NCI-H146 treated with DMSO at 0.1 percent for 48 hours (cell line): ENCODE data around the gene FAM229A.
A peak's percentile ranks its signal among the peaks of the same experiment; 100 is the strongest.
"Not testable (repeated sequence)": the region's sequence is repeated elsewhere in the genome, so short reads cannot be mapped to it uniquely, and the experiment has no call there.

Experiments used
- DNase-seq: peaks from one replicate; lab custom pipeline; 2025; ENCODE audit not compliant: unreplicated experiment; lab: John Stamatoyannopoulos, UW

The FAM229A gene, protein sequence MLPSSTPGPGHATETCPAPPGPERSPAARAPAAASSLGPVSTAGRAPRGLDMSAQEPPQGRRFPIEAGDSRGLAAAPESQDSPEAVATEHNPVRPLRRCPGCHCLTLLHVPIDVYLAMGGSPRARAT

DNA sequence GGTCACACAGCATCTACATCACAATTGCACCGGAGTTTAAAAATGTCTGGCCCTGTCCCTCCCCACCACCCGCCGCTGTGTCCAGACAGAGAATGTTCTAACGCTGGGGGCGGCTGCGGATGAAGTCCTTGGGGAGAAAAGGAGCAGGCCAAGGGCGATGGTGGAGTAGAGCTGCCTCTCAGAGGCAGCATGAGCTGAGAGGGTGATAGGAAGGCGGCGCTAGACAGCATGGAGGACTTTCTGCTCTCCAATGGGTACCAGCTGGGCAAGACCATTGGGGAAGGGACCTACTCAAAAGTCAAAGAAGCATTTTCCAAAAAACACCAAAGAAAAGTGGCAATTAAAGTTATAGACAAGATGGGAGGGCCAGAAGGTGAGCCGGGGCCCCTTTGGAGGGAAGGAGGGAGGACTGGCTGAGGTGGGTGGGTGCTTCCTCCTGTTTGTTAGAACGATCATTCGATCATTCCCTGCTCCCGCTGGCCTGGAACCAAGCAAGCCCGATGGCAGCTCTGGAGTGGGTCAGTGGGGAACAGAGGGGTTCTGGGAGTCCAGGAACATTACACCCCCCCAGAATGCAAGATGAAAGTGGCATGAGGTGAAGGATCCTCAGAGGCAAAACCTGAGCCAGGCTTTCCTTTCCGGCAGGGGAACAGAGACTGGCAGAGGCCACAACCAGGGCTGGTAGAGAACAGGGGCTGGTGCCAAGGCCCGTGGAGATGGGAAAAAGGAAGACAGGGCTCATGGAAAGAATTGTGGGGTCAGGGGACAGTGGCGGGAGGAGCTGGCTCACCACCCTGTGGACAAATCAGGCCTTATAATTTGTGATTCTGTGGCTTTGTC lies at the start of gene FAM229A, which contains the start of gene TSSK3:
TSS of gene FAM229A (minus strand) at position 12 of the 840 bp plus-strand sequence. CDS start 394 bp downstream, outside the sequence.
TSS of gene TSSK3 (plus strand) at position 66 of the 840 bp plus-strand sequence. CDS start at position 229, 163 bp downstream.
- DNase-seq = no peak

DNA sequence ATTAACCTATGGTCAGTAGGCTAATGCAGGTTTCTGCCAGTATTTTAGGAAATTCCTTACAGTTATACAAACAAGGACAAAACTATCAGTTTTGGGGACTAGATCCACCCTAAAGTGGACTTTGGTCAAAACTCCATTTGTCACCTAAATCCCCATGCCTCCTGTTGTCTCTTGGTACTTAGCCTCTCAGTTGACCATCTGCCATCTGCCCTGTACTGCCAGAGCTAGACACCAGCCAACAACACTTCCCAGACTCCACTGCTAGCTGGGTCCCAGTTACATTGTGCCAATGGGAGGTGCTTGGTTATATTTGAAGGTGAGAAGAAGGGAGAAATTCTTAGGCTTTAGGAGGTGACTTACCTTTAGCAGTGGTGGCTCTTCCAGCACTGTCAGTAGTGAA lies 49.0 kb upstream of the FAM229A start:
- no peak for DNase-seq

DNA sequence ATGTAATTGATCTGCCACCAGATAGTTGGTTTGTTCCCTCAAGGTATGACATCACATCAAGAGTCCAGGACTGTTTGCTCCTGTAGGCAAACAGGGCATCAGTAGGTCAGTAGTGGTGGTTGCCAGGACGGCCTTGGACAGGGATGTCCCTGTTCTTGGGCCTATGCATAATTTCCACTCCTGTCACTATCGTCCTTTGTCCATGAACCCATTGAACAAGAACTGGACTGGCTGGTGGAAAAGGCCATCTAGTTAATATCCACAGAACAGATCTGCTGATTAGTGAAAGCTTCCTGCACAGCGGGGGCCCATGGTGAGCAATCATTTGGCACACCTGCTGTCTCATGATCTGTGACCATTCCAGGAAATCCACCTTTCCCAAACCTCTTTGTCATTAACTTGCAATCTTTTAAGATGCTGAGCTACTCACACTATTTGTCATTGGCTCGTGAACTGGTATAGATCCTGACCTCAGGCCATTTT lies 44.4 kb upstream of the FAM229A start:
- peak; percentile 57 for DNase-seq

DNA sequence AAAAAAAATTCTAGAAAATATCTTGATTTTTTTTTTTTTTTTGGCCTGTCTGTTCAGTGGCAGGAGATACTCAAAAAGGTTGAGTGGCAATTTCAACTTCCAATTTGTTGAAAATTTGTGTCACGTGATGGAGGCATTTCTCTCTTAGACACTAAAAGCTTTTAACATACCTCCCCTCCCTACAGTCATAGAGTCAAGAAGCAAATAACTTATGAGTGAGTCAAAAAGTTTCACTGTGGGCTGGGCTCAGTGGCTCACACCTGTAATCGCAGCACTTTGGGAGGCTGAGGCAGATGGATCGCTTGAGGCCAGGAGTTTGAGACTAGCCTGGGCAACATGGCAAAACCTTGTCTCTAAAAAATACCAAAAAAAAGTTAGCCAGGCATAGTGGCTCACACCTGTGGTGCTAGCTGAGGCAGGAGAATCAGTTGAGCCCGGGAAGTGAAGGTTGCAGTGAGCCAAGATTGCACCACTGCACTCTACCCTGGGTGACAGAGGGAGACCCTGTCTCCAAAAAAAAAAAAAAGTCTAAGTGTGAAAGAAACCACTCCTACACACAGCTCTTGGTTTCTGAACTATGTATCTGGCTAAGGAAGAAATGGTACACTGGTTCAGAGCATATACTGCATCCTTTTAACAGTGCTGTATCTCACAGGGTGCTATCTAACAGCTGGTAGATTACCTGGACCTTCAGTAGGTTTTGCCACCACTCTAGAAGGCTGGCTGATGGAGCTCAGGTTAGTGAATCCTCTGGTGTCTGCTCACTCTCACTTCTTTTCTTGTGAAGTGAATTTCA lies 43.6 kb upstream of the FAM229A start:
- no peak for DNase-seq

DNA sequence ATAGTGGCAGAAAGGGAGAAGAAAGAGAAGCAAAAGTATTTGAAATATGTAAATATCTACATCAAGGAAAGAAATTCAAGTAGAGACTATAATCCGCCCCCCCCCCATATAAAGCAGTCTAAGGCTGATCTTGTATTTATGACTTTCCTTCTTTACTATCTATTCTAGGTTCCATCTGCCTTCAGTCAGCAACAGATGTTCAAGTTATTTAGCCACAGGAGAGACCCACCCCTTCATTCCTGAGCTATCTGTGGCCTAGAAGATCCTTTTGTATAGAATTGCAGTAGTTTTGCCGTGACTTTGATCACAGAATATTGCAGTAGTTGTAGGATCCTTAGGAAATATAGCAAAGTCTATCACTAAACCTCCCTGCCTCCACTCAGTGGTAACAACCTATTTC lies 42.7 kb upstream of the FAM229A start:
- no peak for DNase-seq

DNA sequence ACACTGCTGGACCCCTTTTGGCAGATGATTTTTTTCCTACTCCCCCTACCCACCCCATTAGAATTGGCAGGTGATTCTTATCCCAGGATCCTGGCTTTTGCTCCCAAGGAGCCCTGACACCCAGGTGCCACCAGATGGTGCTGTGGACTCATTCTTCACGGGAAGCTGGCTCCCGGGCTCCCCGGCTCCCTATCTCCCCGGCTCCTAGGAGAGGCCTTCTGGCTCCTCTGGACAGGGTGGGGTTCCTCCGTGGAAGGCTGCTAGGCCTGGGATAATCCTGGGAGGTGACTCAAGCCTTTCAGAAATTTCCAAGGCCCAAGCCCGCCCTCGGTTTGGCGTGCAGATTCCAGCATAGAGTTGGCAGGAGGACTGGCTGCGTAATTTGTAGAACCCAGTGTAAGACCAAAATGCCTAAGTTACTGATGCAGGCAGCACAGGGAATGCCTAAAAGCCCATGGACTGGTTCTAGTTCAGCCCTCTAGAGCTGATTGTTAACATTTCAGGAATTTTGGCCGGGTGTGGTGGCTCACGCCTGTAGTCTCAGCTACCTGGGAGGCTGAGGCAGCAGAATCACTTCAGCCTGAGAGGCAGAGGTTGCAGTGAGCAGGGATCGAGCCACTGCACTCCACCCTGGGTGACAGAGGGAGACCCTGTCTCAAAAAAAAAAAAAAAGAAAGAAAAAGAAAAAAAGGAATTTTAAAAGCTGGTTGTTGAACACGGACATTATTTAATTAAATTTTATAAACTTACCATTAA lies 38.8 kb upstream of the FAM229A start:
- DNase-seq = peak; percentile 18

DNA sequence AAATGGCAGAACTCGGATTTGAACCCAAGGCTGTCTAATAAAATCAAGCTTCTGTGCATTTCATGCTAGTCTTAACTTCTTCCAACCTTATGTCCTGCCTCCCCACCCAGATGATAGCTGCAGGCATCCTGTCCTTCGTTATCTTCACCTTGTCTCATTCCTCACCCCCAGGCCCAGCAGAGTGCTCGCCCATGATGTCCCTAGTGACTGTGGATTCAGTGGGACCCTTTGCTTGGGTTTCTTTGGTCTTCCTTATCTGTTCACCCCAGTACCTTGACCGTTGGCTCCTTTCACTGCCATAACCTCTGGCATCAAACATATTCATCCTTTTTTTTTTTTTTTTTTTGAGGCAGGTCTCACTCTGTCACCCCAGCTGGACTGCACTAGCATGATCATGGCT lies 37.6 kb upstream of the FAM229A start:
- DNase-seq = no peak

DNA sequence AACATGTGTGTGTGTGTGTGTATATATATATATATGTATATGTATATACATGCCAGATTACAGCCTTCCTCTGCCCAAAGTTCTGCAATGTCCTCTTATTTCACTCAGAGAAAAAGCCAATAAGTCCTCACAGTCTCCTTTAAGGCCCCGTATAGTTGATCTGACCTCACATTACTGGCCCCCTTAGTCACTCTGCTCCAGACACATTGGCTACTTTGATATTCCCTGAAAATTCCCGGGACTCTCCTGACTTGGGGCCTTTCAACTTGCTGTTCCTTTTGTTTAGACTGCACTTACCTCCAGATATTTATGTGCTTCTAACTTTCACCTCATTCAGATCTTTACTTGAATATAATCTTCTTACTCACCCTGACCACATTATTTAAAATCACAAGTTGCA lies 36.1 kb upstream of the FAM229A start:
- no peak for DNase-seq

DNA sequence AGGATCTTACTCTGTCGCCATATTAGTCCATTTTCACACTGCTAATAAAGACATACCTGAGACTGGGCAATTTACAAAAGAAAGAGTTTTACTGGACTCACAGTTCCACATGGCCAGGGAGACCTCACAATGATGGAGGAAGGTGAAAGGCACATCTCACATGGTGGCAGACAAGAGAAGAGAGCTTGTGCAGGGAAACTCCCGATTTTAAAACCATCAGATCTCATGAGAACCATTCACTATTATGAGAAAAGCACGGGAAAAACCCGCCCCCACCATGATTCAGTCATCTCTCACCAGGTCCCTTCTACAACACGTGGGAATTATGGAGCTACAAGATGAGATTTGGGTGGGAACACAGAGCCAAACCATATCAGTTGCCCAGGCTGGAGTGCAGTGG lies 34.2 kb upstream of the FAM229A start:
- not testable (repeated sequence) for DNase-seq

DNA sequence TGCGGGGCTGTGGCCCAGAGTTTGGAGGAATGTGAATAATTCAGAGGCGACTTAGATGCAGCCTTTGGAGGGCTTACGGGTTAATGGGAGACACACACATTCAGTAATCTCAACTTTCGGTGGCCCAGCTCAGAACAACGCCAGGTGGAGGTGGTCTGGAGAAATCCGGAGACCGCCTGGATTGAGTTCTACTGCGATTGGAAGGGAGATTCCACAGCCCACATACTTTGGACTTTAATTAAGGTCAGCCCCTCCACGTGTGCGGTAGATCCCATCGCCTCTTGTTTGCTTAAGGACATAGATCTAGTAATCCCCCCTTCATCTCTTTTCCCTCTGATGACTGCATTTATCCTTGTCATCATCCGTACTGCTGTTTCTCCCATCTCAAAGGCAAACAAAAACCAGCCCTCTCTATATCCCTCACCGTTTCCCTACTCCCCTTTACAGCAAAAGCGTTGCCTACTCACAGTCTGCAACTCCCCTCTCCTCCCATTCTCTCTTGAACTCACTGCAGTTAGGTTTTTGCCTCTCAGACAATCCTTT lies 32.7 kb upstream of the FAM229A start:
- DNase-seq = peak; percentile 41

DNA sequence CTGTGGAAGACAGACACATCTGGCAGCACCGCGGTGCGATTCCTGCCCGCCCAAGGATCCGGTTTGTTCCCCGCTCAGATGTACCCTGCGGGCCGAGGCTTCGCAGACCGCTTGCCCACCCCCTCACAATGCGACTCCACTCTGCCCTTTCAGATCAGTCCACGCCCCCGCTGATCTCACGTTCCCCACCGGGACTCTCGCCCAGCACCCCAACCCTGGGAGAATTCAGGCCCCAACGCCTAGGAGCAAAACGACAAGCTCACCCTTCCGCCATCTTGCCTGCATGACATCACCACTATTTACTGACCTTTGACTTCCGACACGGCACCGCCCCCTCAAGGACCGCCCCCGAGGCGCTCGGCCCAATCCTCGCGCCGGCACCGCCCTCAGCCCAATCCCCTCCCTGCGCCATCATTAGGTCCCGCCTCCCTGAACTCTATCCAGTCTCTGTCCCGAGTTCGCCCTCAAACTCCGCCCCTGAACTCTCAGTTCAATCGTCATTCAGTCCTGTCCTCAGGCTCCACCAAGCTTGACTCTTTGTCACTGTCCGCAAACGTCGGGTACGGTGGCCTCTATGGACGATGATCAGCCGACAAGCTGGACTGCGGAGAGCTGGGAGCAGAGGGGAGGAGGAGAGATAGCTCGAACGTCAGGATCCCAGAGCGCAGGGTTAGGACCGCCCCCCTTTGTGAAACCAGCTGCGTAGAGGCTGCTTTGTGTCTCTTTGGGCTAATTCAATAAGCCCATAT lies 32.0 kb upstream of the FAM229A start, which contains the start of gene BSDC1:
TSS of gene BSDC1 (minus strand) at position 301 of the 749 bp plus-strand sequence. CDS start at position 274, 27 bp downstream.
- peak; percentile 96 for DNase-seq

DNA sequence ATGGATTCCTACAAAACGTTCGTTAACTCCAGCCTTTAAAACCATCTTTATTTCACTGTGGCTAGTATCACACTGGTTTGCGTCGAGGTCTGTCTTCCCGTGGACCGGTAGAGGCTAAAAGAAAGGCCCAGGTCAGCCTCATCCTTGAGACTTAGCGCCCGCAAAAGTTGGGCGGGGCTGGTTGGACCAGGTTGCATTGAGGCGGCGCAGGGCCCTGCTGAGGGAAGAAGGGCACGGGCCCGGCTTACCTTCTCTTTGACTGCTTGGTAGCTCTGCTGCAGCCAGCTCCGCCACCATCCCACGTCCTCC lies 31.5 kb upstream of the FAM229A start:
- DNase-seq = no peak

DNA sequence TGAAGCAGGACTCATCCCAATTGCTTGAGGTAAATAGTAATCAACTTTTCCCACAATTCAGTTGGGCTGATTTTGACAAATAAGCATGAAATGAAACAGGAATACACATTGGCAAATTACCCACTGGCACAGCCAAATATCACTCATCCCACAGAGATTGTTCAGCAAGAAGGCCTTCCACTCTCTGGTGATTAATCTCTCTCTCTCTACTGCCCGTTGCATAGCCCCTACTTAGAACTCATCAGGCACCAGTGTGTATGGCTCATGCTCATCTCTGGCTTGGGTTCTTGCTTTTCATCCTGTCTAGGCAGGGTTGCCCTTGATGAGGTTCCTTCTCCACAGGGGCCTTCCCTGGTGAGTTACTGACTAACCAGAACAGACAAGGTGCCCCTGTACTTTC lies 30.9 kb upstream of the FAM229A start:
- DNase-seq = no peak

DNA sequence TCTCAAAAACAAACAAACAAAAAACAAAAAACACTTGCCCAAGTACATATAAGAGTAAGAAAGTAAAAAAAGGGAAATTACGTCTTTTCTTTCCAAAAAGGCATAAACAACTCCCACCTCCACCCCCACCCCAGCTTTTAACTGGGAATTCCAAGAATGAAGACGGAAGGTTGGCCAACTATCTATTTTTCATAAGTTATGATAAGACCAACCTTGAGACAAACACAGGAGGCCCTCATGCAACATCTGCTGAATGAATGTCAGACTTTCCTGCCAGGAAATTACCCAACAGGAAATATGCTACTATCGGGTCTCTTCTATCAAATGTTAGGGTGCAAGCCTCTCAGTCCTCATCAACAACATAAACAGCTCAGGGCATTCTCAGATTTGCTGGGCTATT lies 30.0 kb upstream of the FAM229A start:
- no peak for DNase-seq

DNA sequence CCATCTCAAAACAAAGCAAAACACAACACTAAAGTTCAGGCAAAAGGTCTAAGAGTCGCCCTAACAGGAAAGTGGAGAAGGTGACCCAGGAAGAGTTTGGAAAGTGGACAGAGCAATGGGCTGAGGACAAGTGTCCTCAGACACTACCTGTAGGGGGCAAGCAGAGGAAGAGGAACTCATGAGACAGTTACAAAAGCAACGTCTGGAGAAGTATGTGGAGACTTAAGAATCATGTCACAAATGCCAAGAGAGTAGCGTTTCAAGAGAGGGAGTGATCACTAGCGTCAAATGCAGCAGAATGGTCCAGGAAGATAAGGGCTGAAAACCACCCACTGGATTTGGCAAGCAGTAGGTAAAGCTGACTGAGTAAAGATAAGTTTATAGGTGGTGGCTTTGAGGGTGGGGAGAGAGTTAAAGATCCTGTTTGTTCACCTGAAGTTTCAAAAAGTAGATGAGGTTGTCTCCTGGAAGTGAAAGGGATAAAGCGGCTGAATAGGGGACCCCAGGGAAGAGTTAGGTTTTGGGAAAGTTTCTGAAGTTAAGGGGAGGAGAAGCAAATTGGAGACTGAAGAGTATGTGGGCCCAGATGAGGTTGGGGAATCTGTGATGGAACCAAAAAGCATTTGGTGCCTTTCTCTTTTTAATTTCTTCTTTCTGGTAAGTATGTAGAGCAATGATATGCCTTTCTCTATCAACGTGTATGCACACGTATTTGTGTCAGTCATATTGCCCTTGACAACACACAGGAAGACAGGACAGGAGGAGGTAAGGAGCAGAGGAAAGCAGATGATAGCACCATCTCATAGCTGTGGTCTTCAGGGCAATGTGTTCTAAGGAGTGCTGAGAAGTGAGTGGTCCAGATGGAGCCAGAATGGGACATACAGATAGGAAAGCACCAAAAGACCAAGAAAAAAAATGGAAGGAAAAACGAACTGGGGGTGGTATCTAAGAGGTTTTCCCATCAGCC lies 28.9 kb upstream of the FAM229A start:
- DNase-seq = no peak

DNA sequence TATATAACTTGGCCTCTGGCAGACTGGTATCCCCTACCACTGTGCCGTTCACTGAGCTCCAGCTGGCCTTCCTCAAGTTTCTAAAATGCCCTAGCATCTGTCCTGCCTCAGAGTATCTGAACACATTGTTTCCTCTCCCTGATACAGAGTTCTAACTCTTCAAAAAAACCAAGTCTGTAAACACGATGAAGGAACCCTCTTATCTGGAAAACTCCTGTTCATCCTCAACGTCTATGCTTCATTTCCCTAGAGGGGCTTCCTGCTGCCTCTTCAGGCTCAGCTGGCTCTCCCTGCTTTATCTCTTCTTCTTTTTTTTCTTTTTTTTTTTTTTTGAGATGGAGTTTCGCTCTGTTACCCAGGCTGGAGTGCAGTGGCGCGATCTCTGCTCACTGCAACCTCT lies 26.4 kb upstream of the FAM229A start:
- no peak for DNase-seq

DNA sequence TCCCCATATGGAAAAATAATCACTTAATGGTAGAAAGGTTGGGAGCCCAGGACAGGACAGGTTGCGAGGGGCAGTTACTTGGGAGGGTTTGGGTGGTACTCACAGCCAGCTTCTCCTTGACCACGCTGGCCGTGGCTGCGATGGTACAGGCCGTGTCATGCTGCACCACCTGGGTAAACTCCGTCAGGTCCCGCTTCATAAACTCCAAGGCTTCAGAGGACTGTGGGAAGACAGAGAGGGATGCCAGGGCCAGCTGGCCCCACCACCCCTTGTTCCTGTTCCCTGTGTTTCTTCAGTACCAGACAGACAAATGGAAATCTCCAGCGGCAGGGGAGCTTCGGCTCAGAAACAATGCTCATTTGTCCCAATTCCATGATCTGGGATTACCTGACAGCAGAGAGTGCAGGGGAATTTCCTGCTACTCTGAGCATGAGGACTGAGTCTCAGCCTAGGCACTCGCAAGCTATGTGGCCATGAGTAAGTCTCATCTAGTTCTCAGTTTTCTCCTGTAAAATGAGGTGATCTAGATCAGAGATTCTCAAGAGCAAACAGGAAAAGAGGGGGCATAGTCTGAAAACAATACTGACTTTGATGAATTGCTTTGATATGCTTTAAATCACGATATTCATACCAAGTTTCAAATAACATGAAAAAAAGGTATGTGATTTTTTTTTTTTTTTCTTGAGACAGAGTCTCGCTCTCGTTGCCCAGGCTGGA lies 24.5 kb upstream of the FAM229A start:
- no peak for DNase-seq

DNA sequence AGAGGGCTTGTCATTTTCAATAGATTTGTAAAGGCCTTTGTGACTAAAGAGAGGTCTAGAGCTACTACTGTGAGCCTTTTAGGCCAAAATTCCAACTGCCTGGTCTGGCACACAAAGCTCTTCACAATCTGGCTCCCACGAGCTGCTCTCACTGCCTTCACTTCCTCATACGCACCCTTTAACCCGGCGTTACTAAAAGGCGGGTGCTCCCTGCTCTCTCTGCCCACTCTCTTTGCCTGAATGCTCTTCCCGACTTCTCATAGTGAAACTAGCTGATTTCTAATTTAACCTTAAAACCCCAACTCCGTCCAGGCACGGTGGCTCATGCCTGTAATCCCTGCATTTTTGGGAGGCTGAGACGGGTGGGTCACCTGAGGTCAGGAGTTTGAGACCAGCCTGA lies 17.8 kb upstream of the FAM229A start:
- no peak for DNase-seq
